HFFc6 (cell line): Measurements from ENCODE around the gene CENPM. TPM values are rescaled to one million over a fixed set of nuclear protein-coding genes. Genes with fewer than 3 reads are reported as not detected.

Experiments used
- DNase-seq: peaks from one replicate; pipeline ENCODE4 v3.0.0-alpha.2; 2018
- H3K27ac Mint-ChIP-seq: 2 replicates; pipeline ENCODE4 v1.8.0; 2020; ENCODE audit warnings: mild to moderate bottlenecking, mixed read lengths
- H3K27me3 Mint-ChIP-seq: 2 replicates; pipeline ENCODE4 v1.8.0; 2021; ENCODE audit warnings: mild to moderate bottlenecking, moderate library complexity, mixed read lengths; ENCODE audit not compliant: insufficient read depth
- H3K36me3 Mint-ChIP-seq: 2 replicates; pipeline ENCODE4 v1.8.0; 2021; ENCODE audit warnings: low read depth, mixed read lengths
- H3K4me1 Mint-ChIP-seq: 2 replicates; pipeline ENCODE4 v1.8.0; 2020; ENCODE audit warnings: low read depth, mixed read lengths
- H3K4me3 Mint-ChIP-seq: 2 replicates; pipeline ENCODE4 v1.8.0; 2020; ENCODE audit warnings: mild to moderate bottlenecking, moderate library complexity, mixed read lengths
- H3K9me3 Mint-ChIP-seq: 2 replicates; pipeline ENCODE4 v1.8.0; 2020; ENCODE audit warnings: mild to moderate bottlenecking, mixed read lengths
- total RNA-seq, 6 experiments: library from RNA; stranded (reverse); fragmentation: NEBNext Ultra II Directional; extraction: Animal tissue kit (Norgen Biotek cat#: 25700); gene quantifications; 2 replicates in 1 of 6; 3 replicates in 5 of 6; pipeline ENCODE4 v1.2.3, GENCODE V29; 2021
- TF ChIP-seq, protein P1 (sequence below): fragments of 200-600 bp; sonication (generic); IDR thresholded peaks from 2 replicates; pipeline ENCODE4 v1.5.0; 2021; ENCODE audit warnings: antibody characterized with exemption, mild to moderate bottlenecking

Gene CENPM
- total RNA-seq, 6 experiments from 2014 or later, result 15.6 to 29.4 (median 26.3) TPM

DNA sequence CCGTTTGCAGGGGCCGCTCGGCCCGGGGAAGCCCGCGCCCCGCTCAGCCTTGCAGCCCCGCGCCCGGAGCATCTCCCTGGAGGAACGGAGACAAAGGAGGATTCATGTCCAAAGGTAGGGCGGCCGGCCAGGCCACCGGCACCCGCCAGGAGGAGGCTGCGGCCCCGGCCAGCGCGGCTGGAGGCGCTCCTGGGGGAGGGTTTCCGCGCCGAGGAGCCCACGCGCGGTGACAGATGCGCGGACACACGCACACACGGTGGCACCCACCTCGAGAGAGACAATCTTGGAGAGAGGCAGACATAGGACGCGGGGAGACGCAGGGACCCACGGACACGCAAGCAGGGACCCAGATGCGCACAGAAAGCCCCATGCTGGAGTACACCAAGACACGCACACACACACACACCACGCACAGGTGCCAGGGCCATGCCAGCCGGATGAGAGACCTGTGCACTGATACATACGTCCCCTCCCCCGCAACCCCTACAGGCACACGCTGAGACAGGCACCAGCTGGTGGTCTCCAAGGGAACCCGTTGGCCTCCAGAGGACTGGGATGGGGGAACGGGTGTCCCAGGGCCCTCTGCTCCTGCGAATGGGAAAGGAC, 30.1 kb upstream of the CENPM start:
- no peaks in the 10 kb centered on the region for H3K9me3 Mint-ChIP-seq
- no peak overlapping the region for H3K4me3 Mint-ChIP-seq
- TF ChIP-seq, protein P1, sequence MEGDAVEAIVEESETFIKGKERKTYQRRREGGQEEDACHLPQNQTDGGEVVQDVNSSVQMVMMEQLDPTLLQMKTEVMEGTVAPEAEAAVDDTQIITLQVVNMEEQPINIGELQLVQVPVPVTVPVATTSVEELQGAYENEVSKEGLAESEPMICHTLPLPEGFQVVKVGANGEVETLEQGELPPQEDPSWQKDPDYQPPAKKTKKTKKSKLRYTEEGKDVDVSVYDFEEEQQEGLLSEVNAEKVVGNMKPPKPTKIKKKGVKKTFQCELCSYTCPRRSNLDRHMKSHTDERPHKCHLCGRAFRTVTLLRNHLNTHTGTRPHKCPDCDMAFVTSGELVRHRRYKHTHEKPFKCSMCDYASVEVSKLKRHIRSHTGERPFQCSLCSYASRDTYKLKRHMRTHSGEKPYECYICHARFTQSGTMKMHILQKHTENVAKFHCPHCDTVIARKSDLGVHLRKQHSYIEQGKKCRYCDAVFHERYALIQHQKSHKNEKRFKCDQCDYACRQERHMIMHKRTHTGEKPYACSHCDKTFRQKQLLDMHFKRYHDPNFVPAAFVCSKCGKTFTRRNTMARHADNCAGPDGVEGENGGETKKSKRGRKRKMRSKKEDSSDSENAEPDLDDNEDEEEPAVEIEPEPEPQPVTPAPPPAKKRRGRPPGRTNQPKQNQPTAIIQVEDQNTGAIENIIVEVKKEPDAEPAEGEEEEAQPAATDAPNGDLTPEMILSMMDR, result no peak
- no peak for DNase-seq
- peaks cover 6% of the 10 kb centered on the region; the same call in 1 of the 2 replicates for H3K4me1 Mint-ChIP-seq
- H3K27me3 Mint-ChIP-seq, result peaks cover 41% of the 10 kb centered on the region
- H3K27ac Mint-ChIP-seq, result no peak overlapping the region
- H3K36me3 Mint-ChIP-seq, result no peaks in the 10 kb centered on the region

DNA sequence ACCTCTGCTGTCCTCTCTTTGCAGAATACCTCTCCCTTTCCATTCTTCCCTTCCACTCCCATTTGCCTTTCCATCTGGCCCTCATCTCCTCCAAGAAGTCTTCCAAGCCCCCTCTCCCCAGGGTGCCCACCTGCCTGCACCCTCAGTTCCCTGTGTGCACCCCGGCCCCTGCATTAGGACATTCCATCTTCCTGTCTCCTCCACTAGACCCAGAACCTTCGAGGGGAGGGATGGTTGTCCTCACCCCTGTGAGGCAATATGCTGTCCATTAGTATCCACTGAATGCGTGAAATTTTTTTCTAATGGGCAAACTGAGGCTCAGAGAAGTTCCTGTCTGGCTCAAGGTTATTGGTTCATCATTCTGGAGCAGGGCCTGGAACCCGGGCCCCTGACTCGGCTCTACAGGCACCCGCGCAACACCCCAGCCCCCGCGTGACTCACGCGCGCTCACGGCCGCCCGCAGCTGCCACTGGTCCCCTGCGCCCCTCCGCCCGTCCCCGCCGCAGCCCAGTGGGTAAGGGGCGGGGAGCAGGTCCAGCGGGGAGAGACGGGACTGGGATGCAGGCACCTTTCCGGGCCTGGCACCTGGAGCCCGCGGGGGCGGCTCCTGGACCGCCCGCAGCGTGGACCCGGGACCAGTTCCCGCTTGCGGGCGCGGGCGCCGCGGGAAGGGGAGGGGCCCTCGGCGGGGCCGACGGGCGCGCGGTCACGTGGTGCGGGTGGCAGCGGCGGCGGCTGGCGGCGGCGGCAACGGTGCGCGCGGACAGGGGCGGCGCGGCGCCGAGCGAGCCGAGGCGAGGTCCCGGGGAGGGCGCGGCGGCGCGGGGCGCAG, 29.3 kb upstream of the CENPM start:
- TF ChIP-seq, protein P1, result no peak
- H3K36me3 Mint-ChIP-seq, result no peaks in the 10 kb centered on the region
- no peaks in the 10 kb centered on the region for H3K9me3 Mint-ChIP-seq
- peaks cover 41% of the 10 kb centered on the region for H3K27me3 Mint-ChIP-seq
- peaks cover 6% of the 10 kb centered on the region; the same call in 1 of the 2 replicates for H3K4me1 Mint-ChIP-seq
- DNase-seq, result no peak
- no peak overlapping the region for H3K27ac Mint-ChIP-seq
- no peak overlapping the region; the same call in 1 of the 2 replicates for H3K4me3 Mint-ChIP-seq

DNA sequence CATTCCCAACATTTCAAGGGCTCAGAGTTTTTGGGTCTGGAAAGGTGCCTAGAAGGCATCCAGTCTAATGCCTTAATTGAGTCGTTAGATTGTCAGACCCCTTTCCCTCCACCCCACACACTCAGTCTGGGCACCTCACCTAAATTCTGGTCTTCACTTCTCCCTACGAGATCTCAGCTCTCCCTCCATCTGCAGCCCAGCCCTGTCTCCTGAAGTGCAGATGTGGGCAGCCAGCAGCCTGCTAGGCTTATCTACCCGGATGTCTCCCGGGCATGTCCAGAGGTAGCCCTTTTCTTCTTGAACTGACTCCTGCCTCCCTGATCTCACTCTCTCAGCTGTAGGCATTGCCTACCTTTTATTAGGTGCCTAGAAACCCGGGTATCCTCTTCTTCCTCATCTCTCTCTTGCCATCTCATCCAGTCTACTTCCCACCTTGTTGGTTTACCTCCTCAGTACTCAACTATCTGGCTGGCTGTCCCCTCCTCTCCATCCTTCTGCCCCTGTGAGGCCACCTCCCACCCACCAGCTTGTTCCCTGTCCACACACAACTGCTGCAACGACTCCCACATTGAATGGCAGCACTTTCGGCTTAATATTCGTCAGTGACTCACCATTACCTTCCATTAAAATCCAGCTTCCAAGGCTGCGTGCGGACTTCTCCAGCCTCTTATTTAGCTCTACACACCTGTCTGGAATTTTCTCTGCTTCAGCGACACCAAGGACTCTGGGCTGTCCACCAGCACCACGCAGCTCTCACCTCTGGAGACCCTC, 28.5 kb upstream of the CENPM start:
- no peak for DNase-seq
- Mint-ChIP-seq H3K9me3 (no peaks in the 10 kb centered on the region), H3K4me3 (no peak overlapping the region), H3K27ac (no peak overlapping the region), H3K36me3 (no peaks in the 10 kb centered on the region), H3K27me3 (peaks cover 45% of the 10 kb centered on the region), H3K4me1 (peaks cover 6% of the 10 kb centered on the region; the same call in 1 of the 2 replicates)
- TF ChIP-seq, protein P1, result no peak

DNA sequence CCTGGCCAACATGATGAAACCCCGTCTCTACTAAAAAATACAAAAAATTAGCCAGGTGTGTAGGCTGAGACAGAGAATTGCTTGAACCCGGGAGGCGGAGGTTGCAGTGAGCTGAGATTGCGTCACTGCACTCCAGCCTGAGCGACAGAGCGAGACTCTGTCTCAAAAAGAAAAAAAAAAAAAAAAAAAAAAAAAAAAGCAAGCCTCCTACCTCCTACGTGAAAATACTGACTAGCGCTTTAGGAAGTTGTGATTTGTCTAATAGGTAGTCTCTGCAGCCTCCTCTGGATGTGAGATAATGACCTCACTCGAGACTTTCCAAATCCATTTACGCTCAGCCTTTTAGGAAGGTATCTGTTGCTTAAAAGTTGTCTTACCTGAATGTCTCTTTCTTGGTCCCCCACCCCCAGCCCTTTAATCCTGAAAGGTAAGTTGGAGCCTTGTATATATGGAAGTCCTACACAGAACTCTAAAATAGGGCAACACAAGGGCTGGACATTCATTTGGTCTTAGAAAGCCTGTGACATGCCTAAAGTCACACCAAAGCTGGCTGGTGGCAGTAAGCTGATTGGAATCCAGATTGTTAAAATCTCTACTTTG, 27.8 kb upstream of the CENPM start:
- no peaks in the 10 kb centered on the region for H3K36me3 Mint-ChIP-seq
- no peak overlapping the region for H3K4me3 Mint-ChIP-seq
- peaks cover 47% of the 10 kb centered on the region for H3K27me3 Mint-ChIP-seq
- peaks cover 6% of the 10 kb centered on the region; the same call in 1 of the 2 replicates for H3K4me1 Mint-ChIP-seq
- no peaks in the 10 kb centered on the region for H3K9me3 Mint-ChIP-seq
- no peak for DNase-seq
- H3K27ac Mint-ChIP-seq, result no peak overlapping the region
- TF ChIP-seq, protein P1, result no peak

DNA sequence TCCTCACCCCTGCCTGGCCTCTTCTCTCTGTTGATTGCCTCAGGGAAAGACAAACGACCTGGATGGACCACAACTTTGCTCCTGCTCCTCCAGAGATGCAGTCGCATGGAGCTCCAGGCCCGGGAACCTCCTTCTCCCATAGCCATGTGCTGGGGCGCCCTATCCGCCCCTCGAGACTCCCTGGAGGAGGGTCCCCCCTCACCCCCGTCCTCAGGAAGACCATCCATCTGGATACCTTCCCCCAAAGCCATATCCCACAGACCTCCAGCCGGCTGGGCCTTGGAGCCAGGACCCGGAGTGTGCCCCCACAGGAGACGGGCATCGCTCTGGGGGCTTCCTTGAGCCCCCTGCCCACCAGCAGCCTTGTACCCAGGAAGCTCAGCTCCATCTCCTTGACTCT, 24.5 kb upstream of the CENPM start:
- H3K9me3 Mint-ChIP-seq, result no peaks in the 10 kb centered on the region

More for the DNA sequence above, 24.5 kb upstream of the CENPM start:
- no peaks in the 10 kb centered on the region for H3K36me3 Mint-ChIP-seq
- H3K27ac Mint-ChIP-seq, result no peak overlapping the region
- no peak overlapping the region for H3K4me3 Mint-ChIP-seq
- peaks cover 28% of the 10 kb centered on the region for H3K27me3 Mint-ChIP-seq
- H3K4me1 Mint-ChIP-seq, result peaks cover 13% of the 10 kb centered on the region
- TF ChIP-seq, protein P1, result no peak
- no peak for DNase-seq
